LNCAP (cell line): ENCODE measurements around the gene ZNF334.

Experiments
- CTCF ChIP-seq: fragments of 450-650 bp; IDR thresholded peaks from 2 replicates; pipeline ENCODE4 v1.5.1; 2017; ENCODE audit warnings: mild to moderate bottlenecking

ZNF334 gene

GRCh38 chr20:46523108-46523507, 9.7 kb upstream of the ZNF334 start:
- TF ChIP-seq CTCF: no peak

- peak; percentile 66 for TF ChIP-seq CTCF
Measured at GRCh38 chr20:46520976-46521579, 7.7 kb upstream of the ZNF334 start.

GRCh38 chr20:46520540-46520939, 7.2 kb upstream of the ZNF334 start:
- no peak for TF ChIP-seq CTCF

GRCh38 chr20:46519471-46520068, 6.2 kb upstream of the ZNF334 start:
- no peak for TF ChIP-seq CTCF

GRCh38 chr20:46509523-46509922, 3.8 kb downstream of the ZNF334 start:
- no peak for TF ChIP-seq CTCF

- no peak for TF ChIP-seq CTCF
Measured at GRCh38 chr20:46507760-46508407, 5.5 kb downstream of the ZNF334 start.

GRCh38 chr20:46505506-46505905, 7.9 kb downstream of the ZNF334 start:
- TF ChIP-seq CTCF: no peak
